HepG2 (cell line): ENCODE data around the gene SGMS1. TPM values are rescaled to one million over a fixed set of nuclear protein-coding genes. Genes with fewer than 3 reads are reported as not detected.

ENCODE experiments used
- ATAC-seq: fragments of 200-7000 bp; cut with Tn5 transposase; 3 replicates; pipeline ENCODE4 v1.9.1; 2020; ENCODE audit warnings: mild to moderate bottlenecking, moderate library complexity
- BruUV-seq: library from RNA; stranded (reverse); fragments of 400-500 nt; replicated peaks from 2 replicates; lab custom pipeline; 2021; lab: Mats Ljungman, UMichigan
- CTCF ChIA-PET: fragments of 300-600 bp; formaldehyde crosslinking; extraction: SDS; loops from one replicate; lab custom pipeline; 2021; ENCODE audit warnings: low total read pairs, inconsistent platforms, low intra/inter-chr PET ratio; lab: Yijun Ruan, JAX
- POLR2A ChIA-PET: fragments of 350-600 bp; sonication (Branson Sonifier 250); formaldehyde crosslinking; loops from one replicate; lab custom pipeline; 2020; ENCODE audit warnings: antibody characterized with exemption, inconsistent platforms; lab: Yijun Ruan, JAX
- DNase-seq: peaks from one replicate; pipeline ENCODE4 v3.0.0-alpha.2; 2015; ENCODE audit warnings: low spot score
- FAIRE-seq: peaks from 3 replicates; lab custom pipeline; 2011; peaks lifted over from hg19 to GRCh38; lab: Jason Lieb, UNC
- H2AFZ ChIP-seq: one replicate; pipeline ENCODE4 v1.6.1; 2011; ENCODE audit warnings: low read length, inconsistent platforms
- H3K27ac ChIP-seq: fragments of 300-600 bp; 3 replicates; pipeline ENCODE4 v1.8.0; 2011; ENCODE audit warnings: mixed run types, mild to moderate bottlenecking, mixed read lengths, low read length, inconsistent platforms; ENCODE audit not compliant: insufficient read depth; ENCODE audit errors: extremely low read length
- H3K27me3 ChIP-seq, 2 experiments: fragments of 200-600 bp in 1 of 2; 2 replicates in 1 of 2; 3 replicates in 1 of 2; pipeline versions ENCODE4 v1.6.0 to v1.8.0; 2011; ENCODE audit warnings: low read length in 2 of 2, mild to moderate bottlenecking in 2 of 2, moderate library complexity in 2 of 2, inconsistent platforms in 1 of 2; ENCODE audit not compliant: insufficient read depth in 2 of 2, control insufficient read depth in 1 of 2
- H3K36me3 ChIP-seq, 2 experiments: fragments of 200-600 bp in 1 of 2; replicated peaks in 1 of 2; 2 replicates in 1 of 2; 3 replicates in 1 of 2; pipeline versions ENCODE4 v1.5.1 to v1.8.0; 2011; ENCODE audit warnings: low read length in 2 of 2, inconsistent platforms in 1 of 2; ENCODE audit not compliant: insufficient read depth in 2 of 2, control insufficient read depth in 1 of 2
- H3K4me1 ChIP-seq: 2 replicates; pipeline ENCODE4 v1.5.1; 2012; ENCODE audit warnings: low read length, inconsistent platforms; ENCODE audit not compliant: insufficient read depth
- H3K4me2 ChIP-seq: 2 replicates; pipeline ENCODE4 v1.6.0; 2011; ENCODE audit warnings: low read depth, low read length, inconsistent platforms
- H3K4me3 ChIP-seq, 3 experiments: fragments of 200-600 bp in 1 of 3; sonication (generic), shearing (Covaris generic) in 1 of 3; replicated peaks in 1 of 3; 2 replicates each; pipeline ENCODE4 v1.5.1; 2011 to 2016; ENCODE audit warnings: low read length in 3 of 3, inconsistent platforms in 2 of 3, low read depth in 2 of 3, mild to moderate bottlenecking in 2 of 3, control low read depth in 1 of 3, mixed read lengths in 1 of 3; ENCODE audit not compliant: insufficient read depth in 1 of 3
- H3K79me2 ChIP-seq: one replicate; pipeline ENCODE4 v1.6.1; 2011; ENCODE audit warnings: low read length, inconsistent platforms; ENCODE audit not compliant: insufficient read depth
- H3K9ac ChIP-seq: 2 replicates; pipeline ENCODE4 v1.6.0; 2011; ENCODE audit warnings: mild to moderate bottlenecking, low read depth, low read length, inconsistent platforms; ENCODE audit not compliant: insufficient read depth
- H3K9me3 ChIP-seq: 2 replicates; pipeline ENCODE4 v1.5.1; 2012; ENCODE audit warnings: mild to moderate bottlenecking, low read length
- H4K20me1 ChIP-seq: 2 replicates; pipeline ENCODE4 v1.6.0; 2011; ENCODE audit warnings: inconsistent platforms, mild to moderate bottlenecking, low read length, moderate library complexity; ENCODE audit not compliant: insufficient read depth
- CBX2 ChIP-seq, 2 experiments: fragments of 200-600 bp in 1 of 2; sonication (generic); formaldehyde crosslinking in 1 of 2; IDR thresholded peaks; 2 replicates each; pipeline versions ENCODE4 v1.7.0 to v1.8.1; 2018 to 2022; ENCODE audit warnings: low read depth in 2 of 2, low read length in 1 of 2, mild to moderate bottlenecking in 1 of 2, missing genetic modification reagents in 1 of 2
- CEBPB ChIP-seq: IDR thresholded peaks from 2 replicates; pipeline ENCODE4 v1.6.1; 2011; ENCODE audit warnings: low read depth, low read length, improper control_type of control experiment, borderline replicate concordance
- GFI1 ChIP-seq: sonication (generic); formaldehyde crosslinking; IDR thresholded peaks from 2 replicates; pipeline ENCODE4 v1.5.0; 2020; ENCODE audit warnings: missing genetic modification reagents, mild to moderate bottlenecking, borderline replicate concordance
- HNF4G ChIP-seq, 2 experiments: sonication (generic) in 1 of 2; formaldehyde crosslinking in 1 of 2; IDR thresholded peaks; 2 replicates each; pipeline versions ENCODE4 v1.4.0 to v1.6.1; 2011 to 2020; ENCODE audit warnings: borderline replicate concordance in 2 of 2, low read depth in 2 of 2, mild to moderate bottlenecking in 2 of 2, low read length in 1 of 2, missing genetic modification reagents in 1 of 2, moderate library complexity in 1 of 2
- PHF20 ChIP-seq: sonication (generic); formaldehyde crosslinking; IDR thresholded peaks from 2 replicates; pipeline ENCODE4 v1.5.0; 2020; ENCODE audit warnings: mild to moderate bottlenecking, missing genetic modification reagents
- REL ChIP-seq: sonication (generic); formaldehyde crosslinking; conservative IDR thresholded peaks from 2 replicates; pipeline ENCODE4 v1.8.0; 2022; ENCODE audit warnings: mild to moderate bottlenecking, missing genetic modification reagents, moderate library complexity
- ZBTB7B ChIP-seq: sonication (generic); formaldehyde crosslinking; IDR thresholded peaks from 2 replicates; pipeline ENCODE4 v1.4.0; 2020; ENCODE audit warnings: missing genetic modification reagents
- WGBS: methylation state at CpG from one replicate; pipeline ENCODE4 v1.1.6; 2017; ENCODE audit warnings: low lambda C conversion rate; 5-methylcytosine and 5-hydroxymethylcytosine counted together
- in situ Hi-C: cut with HindIII; loops from 2 replicates; pipeline ENCODE4 v1.10.0; 2017; ENCODE audit warnings: low pct_unique_long_range_greater_than_20kb; ENCODE audit not compliant: extremely low pct_ligation_motif_present
- intact Hi-C: fragments of 100-400 bp; cut with micrococcal nuclease; formaldehyde crosslinking; loops from one replicate; pipeline ENCODE4 v1.10.0; 2022; ENCODE audit not compliant: unreplicated experiment
- polyA plus RNA-seq, 8 experiments: library from polyadenylated mRNA; depleted of rRNA in 3 of 8; stranded (reverse) in 7 of 8; unstranded in 1 of 8; fragments of >200 nt; fragmentation: Illumina TruSeq in 4 of 8; extraction: Trizol in 4 of 8; gene quantifications; 2 replicates each; pipeline versions ENCODE4 v1.2.1 to v1.2.3, GENCODE V29; 2011 to 2016; ENCODE audit warnings: low read depth in 4 of 8, missing spikeins in 1 of 8, mixed read lengths in 1 of 8; ENCODE audit not compliant: insufficient read depth in 1 of 8
- total RNA-seq, 5 experiments: library from RNA; depleted of rRNA; stranded (reverse); fragments of >200 nt; fragmentation: Illumina TruSeq; extraction: Trizol; gene quantifications; 2 replicates each; pipeline ENCODE4 v1.2.3, GENCODE V29; 2016; ENCODE audit warnings: low read depth in 1 of 5
- TF ChIP-seq, protein P1 (sequence below): IDR thresholded peaks from 2 replicates; pipeline ENCODE4 v1.6.1; 2016; ENCODE audit warnings: mild to moderate bottlenecking, missing biosample characterization, missing genetic modification reagents

SGMS1 gene
- total and polyA plus RNA-seq, 2 of the 13 experiments (the other 11 are each of a cell fraction or from before 2014, with no cell fraction given), result 6.5 to 15.1 TPM

DNA sequence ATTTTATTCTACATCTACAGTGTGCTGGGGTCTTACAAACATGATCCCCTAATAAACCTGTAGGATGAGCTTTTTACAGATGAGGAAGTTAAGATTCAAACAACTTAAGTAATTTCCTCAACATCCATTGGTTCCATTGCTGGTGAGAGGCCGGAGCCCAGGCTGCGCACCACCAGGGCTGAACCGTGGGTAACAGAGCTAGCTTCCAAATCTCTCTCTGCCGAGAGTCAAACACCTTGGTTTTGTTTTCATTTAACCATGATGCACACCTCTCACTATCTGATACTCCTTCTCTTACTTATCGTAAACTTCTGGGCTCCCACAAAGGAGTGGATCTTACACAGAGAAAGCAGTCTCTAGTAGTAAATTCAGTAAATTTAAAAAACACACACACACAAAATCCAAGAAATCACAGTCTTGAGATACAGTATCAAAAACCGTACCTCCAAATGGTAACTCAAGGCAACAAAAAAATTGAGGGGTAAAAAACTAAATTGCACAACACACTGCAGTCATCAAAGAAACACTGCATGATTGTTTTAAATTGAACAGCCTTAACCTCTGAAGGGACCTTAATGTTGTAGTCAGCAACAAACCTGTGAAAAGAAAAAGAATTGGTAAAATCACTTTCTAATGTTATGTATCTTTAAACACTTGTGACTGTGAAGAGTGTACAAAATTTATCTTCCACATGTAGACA lies 20.5 kb downstream of the SGMS1 start:
- no peaks in the 10 kb centered on the region for H3K27me3 ChIP-seq
- no peak for DNase-seq
- no peak overlapping the region for H3K9ac ChIP-seq
- 96% methylated on average over 6 of the region's 6 CpGs for WGBS
- CTCF ChIA-PET, result no interaction called here
- H3K4me3 ChIP-seq, result no peak overlapping the region; a peak in 1 of 6 replicates
- H3K4me1 ChIP-seq, result peaks cover 72% of the 10 kb centered on the region
- H3K9me3 ChIP-seq, result no peaks in the 10 kb centered on the region
- no peak for ATAC-seq
- POLR2A ChIA-PET, result interaction anchor here (2.3 kb wide), 1 partner anchor 20 kb away, joined by 27 read pairs; the partner anchor contains the start of gene SGMS1
- no peaks in the 10 kb centered on the region for H3K36me3 ChIP-seq
- peaks cover 22% of the 10 kb centered on the region for H3K79me2 ChIP-seq
- peaks cover 10% of the 10 kb centered on the region for H4K20me1 ChIP-seq
- no peak for TF ChIP-seq ZBTB7B (CRISPR knock-in tag)
- no peak for TF ChIP-seq HNF4G (IDR thresholded peaks at IDR 0.05; ENCODE audit: borderline replicate concordance, low read depth, low read length)
- no peak for TF ChIP-seq HNF4G (CRISPR knock-in tag; IDR thresholded peaks at IDR 0.05; ENCODE audit: borderline replicate concordance, low read depth)
- TF ChIP-seq GFI1 (CRISPR knock-in tag), result no peak
- TF ChIP-seq CEBPB, result peak; percentile 26; the same call in 1 of the 2 replicates
- TF ChIP-seq PHF20, result no peak
- no peak for TF ChIP-seq REL
- no peak for TF ChIP-seq CBX2 (IDR thresholded peaks at IDR 0.05; ENCODE audit: low read depth, low read length)
- no peak for TF ChIP-seq CBX2 (CRISPR knock-in tag; IDR thresholded peaks at IDR 0.05; ENCODE audit: low read depth)
- TF ChIP-seq, protein P1, sequence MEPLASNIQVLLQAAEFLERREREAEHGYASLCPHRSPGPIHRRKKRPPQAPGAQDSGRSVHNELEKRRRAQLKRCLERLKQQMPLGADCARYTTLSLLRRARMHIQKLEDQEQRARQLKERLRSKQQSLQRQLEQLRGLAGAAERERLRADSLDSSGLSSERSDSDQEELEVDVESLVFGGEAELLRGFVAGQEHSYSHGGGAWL (CRISPR knock-in tag), result no peak
- BruUV-seq, result no TSS peak
- in situ Hi-C loops, result no loop called here
- intact Hi-C loops, result no loop called here
- FAIRE-seq, result no peak
- no peak overlapping the region for H2AFZ ChIP-seq
- H3K4me2 ChIP-seq, result no peak overlapping the region
- H3K27ac ChIP-seq, result no peak overlapping the region
